Gastrocnemius medialis (tissue), 4 donors: ENCODE data around the gene PLEKHA3. TPM values are rescaled to one million over a fixed set of nuclear protein-coding genes. Genes with fewer than 3 reads are reported as not detected.

ENCODE experiments used
- ATAC-seq, 2 donors: fragments of 150-250 bp; one replicate each; pipeline ENCODE4 v1.9.1; 2016
- DNase-seq, 2 donors: peaks; one replicate each; pipeline ENCODE4 v3.0.0-alpha.2; 2019
- H3K27ac ChIP-seq, 4 donors: fragments of 200-600 bp; sonication (generic); 1 replicate in 1 of 4; 2 replicates in 3 of 4; pipeline ENCODE4 v1.5.1; 2016 to 2018; ENCODE audit warnings: mild to moderate bottlenecking in 2 of 4, moderate library complexity in 1 of 4
- H3K27me3 ChIP-seq, 3 donors: fragments of 200-600 bp; sonication (generic) in 2 of 3; 1 replicate in 1 of 3; 2 replicates in 2 of 3; pipeline versions ENCODE4 v1.5.1 to v1.6.0; 2016 to 2019; ENCODE audit warnings: mild to moderate bottlenecking in 1 of 3, moderate library complexity in 1 of 3
- H3K36me3 ChIP-seq, 2 donors: fragments of 200-600 bp; sonication (generic) in 1 of 2; one replicate each; pipeline ENCODE4 v1.5.1; 2017 to 2018
- H3K4me1 ChIP-seq, 2 donors: fragments of 200-600 bp; sonication (generic) in 1 of 2; one replicate each; pipeline ENCODE4 v1.5.1; 2016 to 2017; ENCODE audit warnings: mild to moderate bottlenecking in 2 of 2
- H3K4me3 ChIP-seq, 4 donors: fragments of 200-600 bp; sonication (generic) in 3 of 4; 1 replicate in 1 of 4; 2 replicates in 3 of 4; pipeline ENCODE4 v1.5.1; 2016 to 2019; ENCODE audit warnings: mild to moderate bottlenecking in 2 of 4
- H3K9me3 ChIP-seq, 3 donors: fragments of 200-600 bp; sonication (generic) in 2 of 3; 1 replicate in 1 of 3; 2 replicates in 2 of 3; pipeline ENCODE4 v1.5.1; 2016 to 2019
- POLR2A ChIP-seq, 2 donors: fragments of 450-650 bp; IDR thresholded peaks; one replicate each; pipeline ENCODE4 v1.6.1; 2017; ENCODE audit warnings: antibody characterized with exemption in 2 of 2, mild to moderate bottlenecking in 2 of 2, moderate library complexity in 2 of 2
- in situ Hi-C, 4 donors: fragments of 200-750 bp; cut with MboI; loops; one replicate each; pipeline versions ENCODE4 v1.15.0 to v1.8.0; 2017; ENCODE audit warnings: low sequenced_read_pairs in 4 of 4
- intact Hi-C: fragments of 100-400 bp; cut with DNase I; formaldehyde crosslinking; loops from one replicate; pipeline ENCODE4 v1.15.1; 2023; ENCODE audit warnings: low total_unique reads
- total RNA-seq, 4 donors: library from RNA; depleted of rRNA; stranded (reverse); fragments of >200 nt; gene quantifications; one replicate each; pipeline versions ENCODE4 v1.1.0 to v1.2.3, GENCODE V29; 2016
- TF ChIP-seq, protein P1 (sequence below), 5 experiments: fragments of 450-650 bp in 3 of 5; fragments of 200-600 bp in 2 of 5; sonication (generic) in 2 of 5; IDR thresholded peaks in 4 of 5; conservative IDR thresholded peaks in 1 of 5; 1 replicate in 4 of 5; 2 replicates in 1 of 5; pipeline ENCODE4 v1.5.1; 2016 to 2019; ENCODE audit warnings: antibody characterized with exemption in 5 of 5, mild to moderate bottlenecking in 3 of 5, moderate library complexity in 3 of 5

Gene PLEKHA3
- total RNA-seq, 4 donors from 2014 or later, result 7.1 to 20.5 (median 11.6) TPM

- peak overlapping the region; percentile 13 to 57 (median 42) for H3K27ac ChIP-seq
- TF ChIP-seq, protein P1, sequence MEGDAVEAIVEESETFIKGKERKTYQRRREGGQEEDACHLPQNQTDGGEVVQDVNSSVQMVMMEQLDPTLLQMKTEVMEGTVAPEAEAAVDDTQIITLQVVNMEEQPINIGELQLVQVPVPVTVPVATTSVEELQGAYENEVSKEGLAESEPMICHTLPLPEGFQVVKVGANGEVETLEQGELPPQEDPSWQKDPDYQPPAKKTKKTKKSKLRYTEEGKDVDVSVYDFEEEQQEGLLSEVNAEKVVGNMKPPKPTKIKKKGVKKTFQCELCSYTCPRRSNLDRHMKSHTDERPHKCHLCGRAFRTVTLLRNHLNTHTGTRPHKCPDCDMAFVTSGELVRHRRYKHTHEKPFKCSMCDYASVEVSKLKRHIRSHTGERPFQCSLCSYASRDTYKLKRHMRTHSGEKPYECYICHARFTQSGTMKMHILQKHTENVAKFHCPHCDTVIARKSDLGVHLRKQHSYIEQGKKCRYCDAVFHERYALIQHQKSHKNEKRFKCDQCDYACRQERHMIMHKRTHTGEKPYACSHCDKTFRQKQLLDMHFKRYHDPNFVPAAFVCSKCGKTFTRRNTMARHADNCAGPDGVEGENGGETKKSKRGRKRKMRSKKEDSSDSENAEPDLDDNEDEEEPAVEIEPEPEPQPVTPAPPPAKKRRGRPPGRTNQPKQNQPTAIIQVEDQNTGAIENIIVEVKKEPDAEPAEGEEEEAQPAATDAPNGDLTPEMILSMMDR (IDR thresholded peaks at IDR 0.05 in 4 of 5, conservative IDR thresholded peaks at IDR 0.05 in 1 of 5), result no peak
- TF ChIP-seq POLR2A (IDR thresholded peaks at IDR 0.05), result no peak
- DNase-seq (no peak), ATAC-seq (no peak)
- H3K4me3 ChIP-seq, result no peak overlapping the region
- H3K9me3 ChIP-seq, result no peaks in the 10 kb centered on the region
- peaks cover 0 to 11% of the 10 kb centered on the region in 2 donors for H3K4me1 ChIP-seq
- intact Hi-C loops, result no loop called here
- in situ Hi-C loops, result no loop called here
- H3K36me3 ChIP-seq, result peaks cover 21 to 100% of the 10 kb centered on the region in 2 donors
- H3K27me3 ChIP-seq, result no peaks in the 10 kb centered on the region
These were observed 50.9 kb downstream of the PLEKHA3 start for GRCh38 chr2:178531168-178531567.

DNA sequence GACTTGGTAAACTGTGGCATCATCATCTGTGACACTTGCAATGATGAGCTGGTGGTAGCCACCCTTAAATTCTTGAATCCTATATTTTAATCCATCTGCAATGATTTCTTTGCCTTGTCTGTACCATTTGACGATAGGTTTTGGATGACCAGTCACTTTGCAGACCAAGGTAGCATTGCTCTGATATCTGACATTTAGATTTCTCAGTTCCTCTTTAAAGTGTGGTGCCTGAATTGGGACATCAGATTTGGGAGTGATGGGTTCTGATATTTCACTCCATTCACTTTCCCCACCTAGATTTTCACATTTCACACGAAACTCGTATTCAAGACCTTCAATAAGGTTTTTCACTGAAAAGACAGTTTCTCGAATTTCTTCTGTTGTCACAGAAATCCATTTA is 55.8 kb downstream of the PLEKHA3 start:
- TF ChIP-seq, protein P1 (IDR thresholded peaks at IDR 0.05 in 4 of 5, conservative IDR thresholded peaks at IDR 0.05 in 1 of 5), result no peak
- no peak for ATAC-seq

GRCh38 chr2:178542161-178542560 is 61.9 kb downstream of the PLEKHA3 start:
- no peaks in the 10 kb centered on the region for H3K27me3 ChIP-seq
- DNase-seq, result no peak
- ATAC-seq, result no peak
- H3K4me3 ChIP-seq, result no peak overlapping the region
- no peak for TF ChIP-seq POLR2A (IDR thresholded peaks at IDR 0.05)
- TF ChIP-seq, protein P1 (IDR thresholded peaks at IDR 0.05 in 4 of 5, conservative IDR thresholded peaks at IDR 0.05 in 1 of 5), result no peak
- H3K4me1 ChIP-seq, result peaks cover 0 to 5% of the 10 kb centered on the region in 2 donors
- in situ Hi-C loops, result no loop called here
- H3K27ac ChIP-seq, result peak overlapping the region in 3 of 4 donors; percentile 4 to 20 (median 20)
- intact Hi-C loops, result no loop called here
- H3K9me3 ChIP-seq, result no peaks in the 10 kb centered on the region
- peaks cover 31 to 100% of the 10 kb centered on the region in 2 donors for H3K36me3 ChIP-seq

More for the DNA sequence above, 55.8 kb downstream of the PLEKHA3 start:
- Histone ChIP-seq H3K27me3 (no peaks in the 10 kb centered on the region), H3K9me3 (no peaks in the 10 kb centered on the region), H3K4me3 (no peak overlapping the region), H3K4me1 (peaks cover 0 to 6% of the 10 kb centered on the region in 2 donors), H3K36me3 (peaks cover 13 to 100% of the 10 kb centered on the region in 2 donors), H3K27ac (no peak overlapping the region)
- in situ Hi-C loops (no loop called here), intact Hi-C loops (no loop called here)
- DNase-seq, result no peak

- in situ Hi-C loops (no loop called here), intact Hi-C loops (no loop called here)
- DNase-seq, result no peak
- no peak for TF ChIP-seq POLR2A (IDR thresholded peaks at IDR 0.05)
- TF ChIP-seq, protein P1 (IDR thresholded peaks at IDR 0.05 in 4 of 5, conservative IDR thresholded peaks at IDR 0.05 in 1 of 5), result no peak
- no peaks in the 10 kb centered on the region for H3K27me3 ChIP-seq
- H3K27ac ChIP-seq, result peak overlapping the region in 3 of 4 donors; percentile 4 to 20 (median 20)
- peaks cover 31 to 100% of the 10 kb centered on the region in 2 donors for H3K36me3 ChIP-seq
- H3K4me1 ChIP-seq, result peaks cover 0 to 5% of the 10 kb centered on the region in 2 donors
- no peak overlapping the region for H3K4me3 ChIP-seq
- no peak for ATAC-seq
- no peaks in the 10 kb centered on the region for H3K9me3 ChIP-seq
These were observed 62.3 kb downstream of the PLEKHA3 start for GRCh38 chr2:178542569-178542968.

- Histone ChIP-seq H3K27me3 (no peaks in the 10 kb centered on the region), H3K9me3 (no peaks in the 10 kb centered on the region), H3K4me1 (peaks cover 27% of the 10 kb centered on the region in 2 donors), H3K4me3 (no peak overlapping the region), H3K27ac (peak overlapping the region in 3 of 4 donors; percentile 71 to 85 (median 75)), H3K36me3 (peaks cover 9 to 100% of the 10 kb centered on the region in 2 donors)
- in situ Hi-C loops, result no loop called here
- DNase-seq, result no peak
- intact Hi-C loops, result no loop called here
- TF ChIP-seq POLR2A (IDR thresholded peaks at IDR 0.05), result no peak
- TF ChIP-seq, protein P1 (IDR thresholded peaks at IDR 0.05 in 4 of 5, conservative IDR thresholded peaks at IDR 0.05 in 1 of 5), result no peak
- ATAC-seq, result no peak
These were observed 70.1 kb downstream of the PLEKHA3 start for GRCh38 chr2:178550352-178550751.
